MM.1S (cell line): Measurements from ENCODE around the gene SOD3.

ENCODE experiments used
- DNase-seq: peaks from one replicate; pipeline ENCODE4 v3.0.0-alpha.2; 2015
- H2AFZ ChIP-seq: fragments of 300-600 bp; sonication (generic); 2 replicates; pipeline ENCODE4 v1.6.0; 2016; ENCODE audit warnings: antibody characterized with exemption, low read length
- H3F3A ChIP-seq: fragments of 300-600 bp; sonication (generic); 2 replicates; pipeline ENCODE4 v1.6.1; 2016; ENCODE audit warnings: mild to moderate bottlenecking, antibody characterized with exemption, low read length, moderate library complexity, mixed read lengths; ENCODE audit not compliant: insufficient read depth
- H3K27ac ChIP-seq: fragments of 300-600 bp; sonication (generic); 2 replicates; pipeline ENCODE4 v1.5.1; 2016; ENCODE audit warnings: mild to moderate bottlenecking, low read length
- H3K27me3 ChIP-seq: fragments of 300-600 bp; sonication (generic); replicated peaks from 2 replicates; pipeline ENCODE4 v1.6.0; 2016; ENCODE audit warnings: low read length; ENCODE audit not compliant: insufficient read depth
- H3K36me3 ChIP-seq: fragments of 300-600 bp; sonication (generic); replicated peaks from 2 replicates; pipeline ENCODE4 v1.6.1; 2016; ENCODE audit warnings: mild to moderate bottlenecking, low read length, mixed read lengths; ENCODE audit not compliant: insufficient read depth
- H3K4me1 ChIP-seq: fragments of 300-600 bp; sonication (generic); 2 replicates; pipeline ENCODE4 v1.6.1; 2016; ENCODE audit warnings: low read length, mixed read lengths
- H3K4me2 ChIP-seq: fragments of 300-600 bp; sonication (generic); 2 replicates; pipeline ENCODE4 v1.6.0; 2016; ENCODE audit warnings: low read depth, low read length
- H3K4me3 ChIP-seq: fragments of 300-600 bp; sonication (generic); 2 replicates; pipeline ENCODE4 v1.5.1; 2016; ENCODE audit warnings: low read length, mixed read lengths
- H3K79me2 ChIP-seq: fragments of 300-600 bp; sonication (generic); 2 replicates; pipeline ENCODE4 v1.6.1; 2016; ENCODE audit warnings: mixed run types, low read length, mixed read lengths
- H3K9ac ChIP-seq: fragments of 300-600 bp; sonication (generic); 2 replicates; pipeline ENCODE4 v1.6.1; 2016; ENCODE audit warnings: low read length, mixed read lengths
- H3K9me2 ChIP-seq: fragments of 300-600 bp; sonication (generic); replicated peaks from 2 replicates; pipeline ENCODE4 v1.6.1; 2016; ENCODE audit warnings: mild to moderate bottlenecking, low read length, mixed read lengths; ENCODE audit not compliant: insufficient read depth
- H3K9me3 ChIP-seq: fragments of 300-600 bp; sonication (generic); replicated peaks from 2 replicates; pipeline ENCODE4 v1.6.1; 2016; ENCODE audit warnings: mild to moderate bottlenecking, low read length, mixed read lengths; ENCODE audit not compliant: insufficient read depth
- H4K20me1 ChIP-seq: fragments of 300-600 bp; sonication (generic); 2 replicates; pipeline ENCODE4 v1.6.1; 2016; ENCODE audit warnings: mild to moderate bottlenecking, low read length, moderate library complexity, mixed read lengths; ENCODE audit not compliant: insufficient read depth
- EZH2 ChIP-seq: fragments of 300-600 bp; sonication (generic); optimal IDR thresholded peaks from 2 replicates; pipeline ENCODE3; 2017; ENCODE audit warnings: low read depth, mild to moderate bottlenecking, antibody characterized with exemption, low read length, mixed read lengths
- EZH2phosphoT487 ChIP-seq: fragments of 300-600 bp; sonication (generic); IDR thresholded peaks from 2 replicates; pipeline ENCODE4 v1.6.1; 2018; ENCODE audit warnings: antibody characterized with exemption, low read length
- TF ChIP-seq, protein P1 (sequence below): fragments of 300-600 bp; sonication (generic); IDR thresholded peaks from 2 replicates; pipeline ENCODE4 v1.5.1; 2016; ENCODE audit warnings: antibody characterized with exemption, low read length, mixed read lengths

SOD3 gene

GRCh38 chr4:24837781-24838180 lies 42.4 kb downstream of the SOD3 start:
- no peaks in the 10 kb centered on the region for H3K36me3 ChIP-seq
- no peaks in the 10 kb centered on the region for H4K20me1 ChIP-seq
- no peaks in the 10 kb centered on the region for H3K9me2 ChIP-seq
- no peak overlapping the region for H3K27ac ChIP-seq
- no peak overlapping the region for H3K4me2 ChIP-seq
- H2AFZ ChIP-seq, result no peak overlapping the region
- H3K4me1 ChIP-seq, result no peaks in the 10 kb centered on the region
- no peak for DNase-seq
- H3K27me3 ChIP-seq, result no peaks in the 10 kb centered on the region
- TF ChIP-seq EZH2phosphoT487 (no peak), EZH2 (no peak)
- TF ChIP-seq, protein P1, sequence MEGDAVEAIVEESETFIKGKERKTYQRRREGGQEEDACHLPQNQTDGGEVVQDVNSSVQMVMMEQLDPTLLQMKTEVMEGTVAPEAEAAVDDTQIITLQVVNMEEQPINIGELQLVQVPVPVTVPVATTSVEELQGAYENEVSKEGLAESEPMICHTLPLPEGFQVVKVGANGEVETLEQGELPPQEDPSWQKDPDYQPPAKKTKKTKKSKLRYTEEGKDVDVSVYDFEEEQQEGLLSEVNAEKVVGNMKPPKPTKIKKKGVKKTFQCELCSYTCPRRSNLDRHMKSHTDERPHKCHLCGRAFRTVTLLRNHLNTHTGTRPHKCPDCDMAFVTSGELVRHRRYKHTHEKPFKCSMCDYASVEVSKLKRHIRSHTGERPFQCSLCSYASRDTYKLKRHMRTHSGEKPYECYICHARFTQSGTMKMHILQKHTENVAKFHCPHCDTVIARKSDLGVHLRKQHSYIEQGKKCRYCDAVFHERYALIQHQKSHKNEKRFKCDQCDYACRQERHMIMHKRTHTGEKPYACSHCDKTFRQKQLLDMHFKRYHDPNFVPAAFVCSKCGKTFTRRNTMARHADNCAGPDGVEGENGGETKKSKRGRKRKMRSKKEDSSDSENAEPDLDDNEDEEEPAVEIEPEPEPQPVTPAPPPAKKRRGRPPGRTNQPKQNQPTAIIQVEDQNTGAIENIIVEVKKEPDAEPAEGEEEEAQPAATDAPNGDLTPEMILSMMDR, result no peak
- no peaks in the 10 kb centered on the region for H3K79me2 ChIP-seq
- no peak overlapping the region for H3K9ac ChIP-seq
- no peak overlapping the region for H3K4me3 ChIP-seq
- no peaks in the 10 kb centered on the region for H3K9me3 ChIP-seq
- H3F3A ChIP-seq, result no peaks in the 10 kb centered on the region

DNA sequence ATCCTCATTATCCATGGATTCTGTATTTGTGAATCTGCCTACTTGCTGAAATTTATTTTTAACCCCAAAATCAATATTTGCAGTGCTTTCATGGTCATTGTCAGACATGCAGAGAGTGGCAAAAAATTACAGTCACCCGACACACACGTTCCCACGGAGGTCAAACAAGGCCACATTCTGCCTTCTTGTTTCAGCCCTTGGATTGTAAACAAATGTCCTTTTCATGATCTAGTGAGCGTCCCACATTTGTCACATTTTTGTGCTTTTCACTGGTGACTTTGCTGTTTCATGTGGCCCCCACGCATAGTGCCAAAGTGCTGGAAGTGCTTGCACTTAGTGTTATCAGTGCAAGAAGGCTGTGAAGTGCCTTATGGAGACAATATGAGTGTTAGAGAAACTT lies 45.0 kb downstream of the SOD3 start:
- DNase-seq, result no peak
- no peak overlapping the region for H3K4me3 ChIP-seq
- H3K27ac ChIP-seq, result no peak overlapping the region
- no peaks in the 10 kb centered on the region for H3K4me1 ChIP-seq
- no peaks in the 10 kb centered on the region for H3K9me2 ChIP-seq
- H4K20me1 ChIP-seq, result no peaks in the 10 kb centered on the region
- H3K9ac ChIP-seq, result no peak overlapping the region
- H3K9me3 ChIP-seq, result no peaks in the 10 kb centered on the region
- H2AFZ ChIP-seq, result no peak overlapping the region
- H3K27me3 ChIP-seq, result no peaks in the 10 kb centered on the region
- no peak overlapping the region for H3K4me2 ChIP-seq
- H3K36me3 ChIP-seq, result no peaks in the 10 kb centered on the region
- no peaks in the 10 kb centered on the region for H3K79me2 ChIP-seq
- no peak for TF ChIP-seq EZH2phosphoT487
- TF ChIP-seq EZH2, result no peak
- TF ChIP-seq, protein P1, result no peak
- H3F3A ChIP-seq, result no peaks in the 10 kb centered on the region

DNA sequence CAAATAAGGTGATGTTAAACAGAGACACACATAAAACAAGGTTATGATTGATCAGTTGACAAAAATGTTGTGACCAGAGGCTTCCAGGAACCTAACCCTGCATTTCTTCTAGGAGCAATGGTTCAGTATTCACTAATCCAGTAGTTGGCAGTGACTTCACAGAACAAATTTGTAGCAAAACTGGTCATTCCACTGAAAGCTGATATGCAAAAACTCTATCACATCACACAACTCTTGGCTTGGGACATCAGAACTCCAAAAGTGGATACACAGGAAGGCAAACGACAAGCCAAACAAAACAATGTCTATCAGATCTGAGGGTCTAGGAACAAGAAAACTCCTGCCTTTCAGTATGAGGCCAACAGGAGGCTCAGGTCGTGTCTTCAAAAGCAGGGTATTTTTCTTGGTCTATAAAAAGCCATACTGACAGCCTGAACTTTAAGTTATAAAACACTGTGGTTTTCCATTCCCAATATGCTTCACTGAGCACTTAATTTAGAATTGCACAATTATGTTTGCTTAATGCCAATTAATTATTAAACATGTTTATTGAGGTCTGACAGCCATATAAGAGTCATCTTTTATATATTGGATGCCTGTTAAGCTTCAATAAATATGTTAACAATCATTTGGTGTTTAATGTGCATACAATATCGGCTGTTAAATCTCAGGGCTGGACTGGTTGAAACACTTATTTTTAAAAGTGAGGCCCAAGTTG lies 45.6 kb downstream of the SOD3 start:
- no peaks in the 10 kb centered on the region for H3K9me2 ChIP-seq
- no peaks in the 10 kb centered on the region for H3K79me2 ChIP-seq
- H3K4me3 ChIP-seq, result no peak overlapping the region
- no peaks in the 10 kb centered on the region for H3K36me3 ChIP-seq
- no peaks in the 10 kb centered on the region for H3F3A ChIP-seq
- H2AFZ ChIP-seq, result no peak overlapping the region
- no peak for DNase-seq
- no peak overlapping the region for H3K27ac ChIP-seq
- no peaks in the 10 kb centered on the region for H4K20me1 ChIP-seq
- no peak overlapping the region for H3K9ac ChIP-seq
- no peaks in the 10 kb centered on the region for H3K4me1 ChIP-seq
- no peaks in the 10 kb centered on the region for H3K27me3 ChIP-seq
- TF ChIP-seq EZH2, result no peak
- no peaks in the 10 kb centered on the region for H3K9me3 ChIP-seq
- H3K4me2 ChIP-seq, result no peak overlapping the region

DNA sequence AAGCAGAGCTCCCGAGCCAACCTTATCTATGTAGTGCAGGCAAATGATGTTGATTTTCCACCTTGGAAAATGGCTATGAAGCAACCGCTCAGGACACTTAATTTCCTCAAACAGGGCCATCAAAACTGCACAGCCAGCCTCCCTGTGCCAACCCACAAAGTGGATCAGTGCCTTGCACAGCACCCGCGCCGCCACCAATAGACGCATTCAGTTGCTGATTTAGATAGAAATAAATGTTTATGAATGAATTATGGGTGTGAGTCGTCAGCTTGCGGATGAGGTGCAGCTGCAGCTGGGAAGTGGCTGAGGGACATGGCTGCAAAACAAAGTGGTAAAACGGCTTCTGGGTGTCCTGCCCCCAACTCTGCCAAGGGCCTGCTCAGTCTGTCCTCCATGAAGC lies 47.0 kb downstream of the SOD3 start:
- H3K27ac ChIP-seq, result no peak overlapping the region
- H3K4me1 ChIP-seq, result no peaks in the 10 kb centered on the region
- no peak overlapping the region for H3K4me2 ChIP-seq
- H3F3A ChIP-seq, result no peaks in the 10 kb centered on the region
- H3K9me2 ChIP-seq, result no peaks in the 10 kb centered on the region
- H3K9me3 ChIP-seq, result no peaks in the 10 kb centered on the region
- DNase-seq, result no peak
- H3K9ac ChIP-seq, result no peak overlapping the region
- no peaks in the 10 kb centered on the region for H3K79me2 ChIP-seq
- H3K36me3 ChIP-seq, result no peaks in the 10 kb centered on the region
- no peaks in the 10 kb centered on the region for H3K27me3 ChIP-seq
- no peak overlapping the region for H2AFZ ChIP-seq
- no peaks in the 10 kb centered on the region for H4K20me1 ChIP-seq
- H3K4me3 ChIP-seq, result no peak overlapping the region
- TF ChIP-seq EZH2phosphoT487, result no peak
- TF ChIP-seq, protein P1, result no peak
- no peak for TF ChIP-seq EZH2
